OCI-LY1 (cell line): ENCODE data around the gene PSMA5.

Experiments used
- EZH2 ChIP-seq: fragments of 200-600 bp; sonication (generic), shearing (Covaris generic); IDR thresholded peaks from 2 replicates; pipeline ENCODE4 v1.8.0; 2017; ENCODE audit warnings: borderline replicate concordance, mixed run types, mild to moderate bottlenecking, antibody characterized with exemption, low read length, moderate library complexity, mixed read lengths
- TF ChIP-seq, protein P1 (sequence below): fragments of 200-600 bp; sonication (generic), shearing (Covaris generic); IDR thresholded peaks from 2 replicates; pipeline ENCODE4 v1.5.1; 2017; ENCODE audit warnings: mild to moderate bottlenecking, antibody characterized with exemption, low read length, moderate library complexity, mixed read lengths

DNA sequence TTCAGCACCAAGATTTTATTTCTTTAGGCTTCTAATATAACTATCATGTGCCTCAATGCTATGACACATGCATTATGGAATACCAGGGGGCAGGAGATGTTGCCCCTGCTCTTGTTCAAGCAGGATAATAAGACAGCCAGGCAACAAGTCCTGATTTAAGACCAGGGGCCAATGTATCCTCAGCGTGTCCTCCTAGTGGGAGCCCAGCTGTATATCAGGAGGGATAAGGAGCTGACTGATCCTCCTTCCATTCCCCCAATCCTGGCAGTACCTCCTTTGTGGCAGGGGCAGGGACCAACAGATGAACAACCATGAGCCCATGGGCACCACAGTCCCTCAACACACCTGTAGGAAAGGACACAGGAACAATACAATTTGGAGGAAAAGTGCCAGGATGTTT is 57.8 kb downstream of the PSMA5 start:
- no peak for TF ChIP-seq EZH2
- TF ChIP-seq, protein P1, sequence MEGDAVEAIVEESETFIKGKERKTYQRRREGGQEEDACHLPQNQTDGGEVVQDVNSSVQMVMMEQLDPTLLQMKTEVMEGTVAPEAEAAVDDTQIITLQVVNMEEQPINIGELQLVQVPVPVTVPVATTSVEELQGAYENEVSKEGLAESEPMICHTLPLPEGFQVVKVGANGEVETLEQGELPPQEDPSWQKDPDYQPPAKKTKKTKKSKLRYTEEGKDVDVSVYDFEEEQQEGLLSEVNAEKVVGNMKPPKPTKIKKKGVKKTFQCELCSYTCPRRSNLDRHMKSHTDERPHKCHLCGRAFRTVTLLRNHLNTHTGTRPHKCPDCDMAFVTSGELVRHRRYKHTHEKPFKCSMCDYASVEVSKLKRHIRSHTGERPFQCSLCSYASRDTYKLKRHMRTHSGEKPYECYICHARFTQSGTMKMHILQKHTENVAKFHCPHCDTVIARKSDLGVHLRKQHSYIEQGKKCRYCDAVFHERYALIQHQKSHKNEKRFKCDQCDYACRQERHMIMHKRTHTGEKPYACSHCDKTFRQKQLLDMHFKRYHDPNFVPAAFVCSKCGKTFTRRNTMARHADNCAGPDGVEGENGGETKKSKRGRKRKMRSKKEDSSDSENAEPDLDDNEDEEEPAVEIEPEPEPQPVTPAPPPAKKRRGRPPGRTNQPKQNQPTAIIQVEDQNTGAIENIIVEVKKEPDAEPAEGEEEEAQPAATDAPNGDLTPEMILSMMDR = no peak
